ENCODE measurements around the gene NFKBIL1.

Gene NFKBIL1

DNA sequence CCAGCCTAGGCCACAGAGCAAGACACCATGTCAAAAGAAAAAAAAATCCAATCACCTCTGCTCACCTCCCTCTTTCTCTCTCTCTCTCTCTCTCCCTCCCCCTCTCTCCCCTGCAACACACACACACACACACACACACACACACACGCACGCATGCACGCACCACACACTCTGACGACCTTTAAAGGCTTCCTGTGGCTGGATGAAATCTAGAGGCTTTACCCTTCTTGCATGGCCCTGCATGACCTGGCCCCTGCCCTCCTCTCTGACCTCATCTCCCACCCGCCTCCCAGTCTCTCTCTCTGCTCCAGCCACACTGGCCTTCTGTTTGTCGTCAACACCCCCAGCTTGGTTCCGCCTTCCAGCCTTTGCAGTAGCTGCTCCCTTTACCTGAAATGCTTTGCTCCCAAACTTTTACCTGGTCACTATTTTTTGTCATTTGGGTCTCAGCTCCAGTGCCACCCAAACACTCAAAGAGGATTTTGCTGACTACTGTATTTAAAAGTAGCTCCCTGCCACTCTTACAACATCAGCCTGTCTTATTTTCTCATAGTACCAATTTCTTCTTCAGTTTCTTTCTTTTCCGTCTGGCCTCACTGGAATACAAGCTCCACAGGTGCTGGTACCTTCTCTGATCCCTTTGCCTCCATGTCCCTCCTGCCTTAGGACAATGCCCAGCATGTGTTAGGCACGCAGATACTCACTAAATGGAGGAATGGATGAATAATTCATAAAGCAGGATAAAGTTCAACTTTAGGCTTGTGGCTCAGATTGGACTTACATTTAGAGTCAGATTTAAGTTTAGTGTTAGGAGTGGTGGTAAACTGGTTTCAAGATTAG is 20.3 kb downstream of the NFKBIL1 start:
- DNase-seq: no peak

DNA sequence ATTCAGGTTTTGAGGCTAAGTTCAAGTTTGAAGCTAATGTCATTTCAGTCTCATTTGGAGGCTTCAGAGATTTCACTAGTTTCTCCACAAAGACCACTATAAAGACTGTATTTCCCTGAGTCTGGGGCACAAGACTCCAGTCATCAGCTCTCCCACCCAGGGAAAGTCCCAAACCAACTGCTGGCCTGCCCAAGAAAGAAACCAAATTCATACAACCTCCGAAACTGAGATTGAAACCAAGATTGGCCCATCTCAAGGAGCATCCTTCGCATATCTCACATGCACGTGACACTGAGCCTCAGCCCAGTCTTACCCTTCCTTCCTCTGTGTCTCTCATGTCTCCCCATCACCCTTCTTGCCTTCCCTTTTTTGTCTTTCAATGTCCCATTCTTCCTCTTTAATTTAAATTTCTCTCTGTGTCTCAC is 21.1 kb downstream of the NFKBIL1 start:
- DNase-seq: no peak

DNA sequence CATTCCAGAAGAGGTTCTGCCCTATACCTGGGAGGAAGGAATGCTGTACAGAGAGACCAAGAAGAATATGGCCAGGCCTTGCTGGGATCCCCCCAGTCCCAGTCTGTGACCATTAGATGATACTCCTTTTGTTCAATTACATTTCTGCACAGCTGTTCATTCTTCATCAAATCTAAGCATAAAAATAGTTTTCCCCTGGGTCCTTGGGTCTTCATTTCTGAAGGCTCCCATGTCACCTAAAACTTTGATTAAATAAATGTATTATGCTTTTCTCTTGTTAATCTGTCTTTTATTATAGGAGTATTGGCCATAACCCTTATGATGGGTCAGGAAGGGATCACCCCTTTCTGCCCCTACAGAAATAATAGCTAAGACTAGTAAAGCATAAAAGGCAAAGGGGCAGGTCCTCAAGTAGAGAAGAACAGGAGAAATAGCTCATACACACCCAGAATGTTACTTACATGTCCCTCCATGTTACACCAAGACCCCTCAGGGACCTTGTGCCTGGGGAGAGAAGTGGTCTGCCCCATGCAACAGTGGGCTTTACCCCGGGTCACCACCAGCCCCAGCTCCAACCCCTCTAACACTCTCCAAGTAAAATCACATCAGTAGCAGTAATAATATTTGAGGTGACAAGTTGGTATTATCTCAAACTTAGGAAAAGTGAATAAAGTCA is 22.6 kb downstream of the NFKBIL1 start:
- no peak for DNase-seq

DNA sequence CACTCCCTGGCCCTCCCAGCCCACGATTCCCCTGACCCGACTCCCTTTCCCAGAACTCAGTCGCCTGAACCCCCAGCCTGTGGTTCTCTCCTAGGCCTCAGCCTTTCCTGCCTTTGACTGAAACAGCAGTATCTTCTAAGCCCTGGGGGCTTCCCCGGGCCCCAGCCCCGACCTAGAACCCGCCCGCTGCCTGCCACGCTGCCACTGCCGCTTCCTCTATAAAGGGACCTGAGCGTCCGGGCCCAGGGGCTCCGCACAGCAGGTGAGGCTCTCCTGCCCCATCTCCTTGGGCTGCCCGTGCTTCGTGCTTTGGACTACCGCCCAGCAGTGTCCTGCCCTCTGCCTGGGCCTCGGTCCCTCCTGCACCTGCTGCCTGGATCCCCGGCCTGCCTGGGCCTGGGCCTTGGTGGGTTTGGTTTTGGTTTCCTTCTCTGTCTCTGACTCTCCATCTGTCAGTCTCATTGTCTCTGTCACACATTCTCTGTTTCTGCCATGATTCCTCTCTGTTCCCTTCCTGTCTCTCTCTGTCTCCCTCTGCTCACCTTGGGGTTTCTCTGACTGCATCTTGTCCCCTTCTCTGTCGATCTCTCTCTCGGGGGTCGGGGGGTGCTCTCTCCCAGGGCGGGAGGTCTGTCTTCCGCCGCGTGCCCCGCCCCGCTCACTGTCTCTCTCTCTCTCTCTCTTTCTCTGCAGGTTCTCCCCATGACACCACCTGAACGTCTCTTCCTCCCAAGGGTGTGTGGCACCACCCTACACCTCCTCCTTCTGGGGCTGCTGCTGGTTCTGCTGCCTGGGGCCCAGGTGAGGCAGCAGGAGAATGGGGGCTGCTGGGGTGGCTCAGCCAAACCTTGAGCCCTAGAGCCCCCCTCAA is 24.9 kb downstream of the NFKBIL1 start, which contains the start of gene LTA:
Gene LTA, plus strand, starts transcription at position 249 of the 871 bp plus-strand sequence. Its CDS starts 454 bp downstream, at position 703.
- DNase-seq: no peak

DNA sequence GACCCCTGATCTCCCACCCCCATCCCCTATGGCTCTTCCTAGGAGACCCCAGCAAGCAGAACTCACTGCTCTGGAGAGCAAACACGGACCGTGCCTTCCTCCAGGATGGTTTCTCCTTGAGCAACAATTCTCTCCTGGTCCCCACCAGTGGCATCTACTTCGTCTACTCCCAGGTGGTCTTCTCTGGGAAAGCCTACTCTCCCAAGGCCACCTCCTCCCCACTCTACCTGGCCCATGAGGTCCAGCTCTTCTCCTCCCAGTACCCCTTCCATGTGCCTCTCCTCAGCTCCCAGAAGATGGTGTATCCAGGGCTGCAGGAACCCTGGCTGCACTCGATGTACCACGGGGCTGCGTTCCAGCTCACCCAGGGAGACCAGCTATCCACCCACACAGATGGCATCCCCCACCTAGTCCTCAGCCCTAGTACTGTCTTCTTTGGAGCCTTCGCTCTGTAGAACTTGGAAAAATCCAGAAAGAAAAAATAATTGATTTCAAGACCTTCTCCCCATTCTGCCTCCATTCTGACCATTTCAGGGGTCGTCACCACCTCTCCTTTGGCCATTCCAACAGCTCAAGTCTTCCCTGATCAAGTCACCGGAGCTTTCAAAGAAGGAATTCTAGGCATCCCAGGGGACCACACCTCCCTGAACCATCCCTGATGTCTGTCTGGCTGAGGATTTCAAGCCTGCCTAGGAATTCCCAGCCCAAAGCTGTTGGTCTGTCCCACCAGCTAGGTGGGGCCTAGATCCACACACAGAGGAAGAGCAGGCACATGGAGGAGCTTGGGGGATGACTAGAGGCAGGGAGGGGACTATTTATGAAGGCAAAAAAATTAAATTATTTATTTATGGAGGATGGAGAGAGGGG is 26.1 kb downstream of the NFKBIL1 start:
- no peak for DNase-seq

DNA sequence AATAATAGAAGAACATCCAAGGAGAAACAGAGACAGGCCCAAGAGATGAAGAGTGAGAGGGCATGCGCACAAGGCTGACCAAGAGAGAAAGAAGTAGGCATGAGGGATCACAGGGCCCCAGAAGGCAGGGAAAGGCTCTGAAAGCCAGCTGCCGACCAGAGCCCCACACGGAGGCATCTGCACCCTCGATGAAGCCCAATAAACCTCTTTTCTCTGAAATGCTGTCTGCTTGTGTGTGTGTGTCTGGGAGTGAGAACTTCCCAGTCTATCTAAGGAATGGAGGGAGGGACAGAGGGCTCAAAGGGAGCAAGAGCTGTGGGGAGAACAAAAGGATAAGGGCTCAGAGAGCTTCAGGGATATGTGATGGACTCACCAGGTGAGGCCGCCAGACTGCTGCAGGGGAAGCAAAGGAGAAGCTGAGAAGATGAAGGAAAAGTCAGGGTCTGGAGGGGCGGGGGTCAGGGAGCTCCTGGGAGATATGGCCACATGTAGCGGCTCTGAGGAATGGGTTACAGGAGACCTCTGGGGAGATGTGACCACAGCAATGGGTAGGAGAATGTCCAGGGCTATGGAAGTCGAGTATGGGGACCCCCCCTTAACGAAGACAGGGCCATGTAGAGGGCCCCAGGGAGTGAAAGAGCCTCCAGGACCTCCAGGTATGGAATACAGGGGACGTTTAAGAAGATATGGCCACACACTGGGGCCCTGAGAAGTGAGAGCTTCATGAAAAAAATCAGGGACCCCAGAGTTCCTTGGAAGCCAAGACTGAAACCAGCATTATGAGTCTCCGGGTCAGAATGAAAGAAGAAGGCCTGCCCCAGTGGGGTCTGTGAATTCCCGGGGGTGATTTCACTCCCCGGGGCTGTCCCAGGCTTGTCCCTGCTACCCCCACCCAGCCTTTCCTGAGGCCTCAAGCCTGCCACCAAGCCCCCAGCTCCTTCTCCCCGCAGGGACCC is 27.0 kb downstream of the NFKBIL1 start:
- no peak for DNase-seq

DNA sequence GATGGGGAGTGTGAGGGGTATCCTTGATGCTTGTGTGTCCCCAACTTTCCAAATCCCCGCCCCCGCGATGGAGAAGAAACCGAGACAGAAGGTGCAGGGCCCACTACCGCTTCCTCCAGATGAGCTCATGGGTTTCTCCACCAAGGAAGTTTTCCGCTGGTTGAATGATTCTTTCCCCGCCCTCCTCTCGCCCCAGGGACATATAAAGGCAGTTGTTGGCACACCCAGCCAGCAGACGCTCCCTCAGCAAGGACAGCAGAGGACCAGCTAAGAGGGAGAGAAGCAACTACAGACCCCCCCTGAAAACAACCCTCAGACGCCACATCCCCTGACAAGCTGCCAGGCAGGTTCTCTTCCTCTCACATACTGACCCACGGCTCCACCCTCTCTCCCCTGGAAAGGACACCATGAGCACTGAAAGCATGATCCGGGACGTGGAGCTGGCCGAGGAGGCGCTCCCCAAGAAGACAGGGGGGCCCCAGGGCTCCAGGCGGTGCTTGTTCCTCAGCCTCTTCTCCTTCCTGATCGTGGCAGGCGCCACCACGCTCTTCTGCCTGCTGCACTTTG is 28.0 kb downstream of the NFKBIL1 start, which contains the start of gene TNF:
Gene TNF, plus strand, starts transcription at position 231 of the 567 bp plus-strand sequence. Its CDS starts 177 bp downstream, at position 408.
- no peak for DNase-seq

DNA sequence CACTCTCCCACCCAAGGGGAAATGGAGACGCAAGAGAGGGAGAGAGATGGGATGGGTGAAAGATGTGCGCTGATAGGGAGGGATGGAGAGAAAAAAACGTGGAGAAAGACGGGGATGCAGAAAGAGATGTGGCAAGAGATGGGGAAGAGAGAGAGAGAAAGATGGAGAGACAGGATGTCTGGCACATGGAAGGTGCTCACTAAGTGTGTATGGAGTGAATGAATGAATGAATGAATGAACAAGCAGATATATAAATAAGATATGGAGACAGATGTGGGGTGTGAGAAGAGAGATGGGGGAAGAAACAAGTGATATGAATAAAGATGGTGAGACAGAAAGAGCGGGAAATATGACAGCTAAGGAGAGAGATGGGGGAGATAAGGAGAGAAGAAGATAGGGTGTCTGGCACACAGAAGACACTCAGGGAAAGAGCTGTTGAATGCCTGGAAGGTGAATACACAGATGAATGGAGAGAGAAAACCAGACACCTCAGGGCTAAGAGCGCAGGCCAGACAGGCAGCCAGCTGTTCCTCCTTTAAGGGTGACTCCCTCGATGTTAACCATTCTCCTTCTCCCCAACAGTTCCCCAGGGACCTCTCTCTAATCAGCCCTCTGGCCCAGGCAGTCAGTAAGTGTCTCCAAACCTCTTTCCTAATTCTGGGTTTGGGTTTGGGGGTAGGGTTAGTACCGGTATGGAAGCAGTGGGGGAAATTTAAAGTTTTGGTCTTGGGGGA is 28.7 kb downstream of the NFKBIL1 start:
- no peak for DNase-seq

DNA sequence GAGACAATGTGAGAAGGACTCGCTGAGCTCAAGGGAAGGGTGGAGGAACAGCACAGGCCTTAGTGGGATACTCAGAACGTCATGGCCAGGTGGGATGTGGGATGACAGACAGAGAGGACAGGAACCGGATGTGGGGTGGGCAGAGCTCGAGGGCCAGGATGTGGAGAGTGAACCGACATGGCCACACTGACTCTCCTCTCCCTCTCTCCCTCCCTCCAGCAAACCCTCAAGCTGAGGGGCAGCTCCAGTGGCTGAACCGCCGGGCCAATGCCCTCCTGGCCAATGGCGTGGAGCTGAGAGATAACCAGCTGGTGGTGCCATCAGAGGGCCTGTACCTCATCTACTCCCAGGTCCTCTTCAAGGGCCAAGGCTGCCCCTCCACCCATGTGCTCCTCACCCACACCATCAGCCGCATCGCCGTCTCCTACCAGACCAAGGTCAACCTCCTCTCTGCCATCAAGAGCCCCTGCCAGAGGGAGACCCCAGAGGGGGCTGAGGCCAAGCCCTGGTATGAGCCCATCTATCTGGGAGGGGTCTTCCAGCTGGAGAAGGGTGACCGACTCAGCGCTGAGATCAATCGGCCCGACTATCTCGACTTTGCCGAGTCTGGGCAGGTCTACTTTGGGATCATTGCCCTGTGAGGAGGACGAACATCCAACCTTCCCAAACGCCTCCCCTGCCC is 29.6 kb downstream of the NFKBIL1 start:
- no peak for DNase-seq

DNA sequence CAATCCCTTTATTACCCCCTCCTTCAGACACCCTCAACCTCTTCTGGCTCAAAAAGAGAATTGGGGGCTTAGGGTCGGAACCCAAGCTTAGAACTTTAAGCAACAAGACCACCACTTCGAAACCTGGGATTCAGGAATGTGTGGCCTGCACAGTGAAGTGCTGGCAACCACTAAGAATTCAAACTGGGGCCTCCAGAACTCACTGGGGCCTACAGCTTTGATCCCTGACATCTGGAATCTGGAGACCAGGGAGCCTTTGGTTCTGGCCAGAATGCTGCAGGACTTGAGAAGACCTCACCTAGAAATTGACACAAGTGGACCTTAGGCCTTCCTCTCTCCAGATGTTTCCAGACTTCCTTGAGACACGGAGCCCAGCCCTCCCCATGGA is 30.2 kb downstream of the NFKBIL1 start:
- DNase-seq: no peak

DNA sequence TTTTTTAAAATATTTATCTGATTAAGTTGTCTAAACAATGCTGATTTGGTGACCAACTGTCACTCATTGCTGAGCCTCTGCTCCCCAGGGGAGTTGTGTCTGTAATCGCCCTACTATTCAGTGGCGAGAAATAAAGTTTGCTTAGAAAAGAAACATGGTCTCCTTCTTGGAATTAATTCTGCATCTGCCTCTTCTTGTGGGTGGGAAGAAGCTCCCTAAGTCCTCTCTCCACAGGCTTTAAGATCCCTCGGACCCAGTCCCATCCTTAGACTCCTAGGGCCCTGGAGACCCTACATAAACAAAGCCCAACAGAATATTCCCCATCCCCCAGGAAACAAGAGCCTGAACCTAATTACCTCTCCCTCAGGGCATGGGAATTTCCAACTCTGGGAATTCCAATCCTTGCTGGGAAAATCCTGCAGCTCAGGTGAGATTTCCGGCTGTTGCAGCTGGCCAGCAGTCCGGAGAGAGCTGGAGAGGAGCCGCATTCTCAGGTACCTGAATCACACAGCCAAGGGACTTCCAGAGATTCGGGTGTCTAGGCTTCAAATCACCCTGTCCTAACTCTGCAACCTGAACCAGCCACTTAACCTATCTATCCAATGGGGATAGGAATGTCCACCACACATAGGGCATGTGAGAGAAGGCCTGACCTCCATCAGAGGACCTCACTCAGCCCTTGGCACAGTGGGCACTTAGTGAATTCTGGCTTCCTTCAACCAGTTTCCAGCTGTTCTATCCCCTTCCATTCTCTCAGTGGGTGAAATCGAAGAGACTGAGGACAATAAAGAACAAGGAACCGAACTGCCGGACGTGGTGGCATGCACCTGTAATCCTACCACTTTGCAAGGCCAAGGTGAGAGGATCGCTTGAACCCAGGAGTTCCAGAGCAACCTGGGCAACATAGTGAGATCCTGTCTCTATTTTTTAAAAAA is 31.0 kb downstream of the NFKBIL1 start:
- no peak for DNase-seq

DNA sequence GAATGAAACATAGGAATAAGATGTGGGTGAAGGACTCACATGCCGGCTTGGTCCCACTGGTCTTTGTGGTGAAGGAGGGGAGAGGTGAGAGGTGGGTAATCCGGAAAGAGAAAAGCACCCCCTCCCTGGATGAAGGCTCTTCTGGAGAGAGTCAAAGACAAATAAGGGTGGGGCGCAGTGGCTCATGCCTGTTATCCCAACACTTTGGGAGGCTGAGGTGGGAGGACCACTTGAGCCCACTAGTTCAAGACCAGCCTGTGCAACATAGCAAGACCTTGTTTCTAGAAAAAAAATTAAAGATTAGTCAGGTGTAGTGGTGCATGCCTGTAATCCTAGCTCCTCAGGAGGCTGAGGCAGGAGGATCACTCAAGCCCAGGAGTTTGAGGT is 31.7 kb downstream of the NFKBIL1 start:
- no peak for DNase-seq

DNA sequence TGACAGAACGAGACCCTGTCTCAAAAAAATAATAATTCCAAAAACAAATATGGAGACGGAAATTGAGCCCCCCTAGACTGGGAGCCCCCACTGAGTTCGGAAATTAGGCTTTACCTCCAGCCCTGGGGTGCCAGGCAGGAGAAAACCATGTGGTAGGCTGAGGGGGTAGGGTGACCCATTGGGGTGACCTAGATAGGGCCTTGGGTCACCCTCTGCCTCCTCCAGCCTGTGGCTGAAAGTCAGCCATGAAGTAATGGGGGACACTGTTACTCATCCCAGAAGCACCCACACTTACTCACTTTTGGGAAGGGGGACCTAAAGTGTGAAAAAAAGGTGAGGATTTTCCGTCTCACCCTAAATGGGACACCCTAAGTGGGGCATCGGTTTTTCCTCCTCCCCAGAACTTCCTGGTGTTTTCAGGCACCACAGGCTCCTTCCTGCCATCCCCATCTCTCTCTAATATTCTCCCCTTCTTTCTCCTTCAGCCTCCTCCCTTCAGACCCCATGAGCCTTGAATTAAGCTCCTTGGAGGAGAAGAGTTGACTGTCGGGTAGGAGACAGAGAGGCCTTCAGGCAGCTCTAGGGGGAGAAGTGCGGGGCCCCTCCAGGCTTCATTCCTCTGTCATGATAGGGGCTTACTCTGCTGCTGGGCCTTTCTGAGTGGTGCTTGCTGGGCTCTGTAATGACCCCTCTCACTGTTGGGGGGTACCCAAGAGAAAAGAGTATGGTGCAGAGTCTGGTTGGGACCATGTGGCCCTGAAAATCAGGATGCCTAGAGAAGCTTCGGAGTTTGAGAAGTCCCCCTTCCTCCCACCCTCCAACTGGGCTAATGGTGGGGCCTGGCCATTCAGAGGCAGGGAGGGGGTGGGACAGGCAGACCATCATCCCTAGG is 32.4 kb downstream of the NFKBIL1 start:
- DNase-seq: no peak

DNA sequence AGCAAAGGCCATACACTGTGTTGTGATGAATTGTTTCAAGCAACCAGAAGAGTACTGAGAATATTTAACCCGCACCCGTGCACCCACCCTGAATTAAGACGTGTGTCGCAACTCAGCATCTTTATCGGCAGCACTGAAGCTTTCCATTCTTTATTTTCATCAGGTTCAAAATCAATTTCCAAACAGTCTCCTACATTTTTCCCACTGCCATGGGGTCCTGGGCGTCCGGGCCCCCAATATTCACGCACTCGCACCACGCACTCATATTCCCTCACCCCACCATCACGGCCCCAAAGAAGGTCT is 33.0 kb downstream of the NFKBIL1 start:
- no peak for DNase-seq

DNA sequence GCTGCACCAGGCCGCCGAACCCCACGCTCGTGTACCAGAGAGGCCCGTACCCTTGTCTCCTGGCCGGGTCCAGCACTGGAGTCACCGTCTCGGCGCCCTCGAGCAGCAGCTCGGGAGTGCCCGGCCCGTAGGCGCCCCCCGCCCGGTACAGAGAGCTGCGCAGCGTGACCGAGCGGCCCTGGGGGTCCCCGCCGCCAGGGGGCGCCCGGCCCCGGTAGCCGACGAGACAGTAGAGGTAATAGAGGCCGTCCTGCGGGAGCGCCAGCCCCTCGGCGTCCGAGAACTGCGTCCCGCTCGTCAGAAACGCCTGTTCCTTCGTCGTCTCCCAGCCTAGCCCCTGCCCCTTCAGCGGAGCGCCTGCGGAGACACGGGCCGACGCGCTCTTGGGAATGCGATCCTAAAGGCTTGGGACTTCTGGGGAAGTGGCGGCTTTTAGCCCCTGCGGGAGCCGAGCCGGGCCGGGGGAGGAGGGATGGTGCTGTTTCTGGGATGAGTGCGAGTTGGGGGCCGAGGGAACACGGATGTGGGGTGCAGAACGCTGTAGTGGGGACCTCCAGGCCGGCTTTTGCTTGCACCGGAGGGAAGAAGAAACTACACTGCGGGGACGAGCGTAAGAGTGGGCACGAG is 33.5 kb downstream of the NFKBIL1 start:
- DNase-seq: peak; percentile 70

DNA sequence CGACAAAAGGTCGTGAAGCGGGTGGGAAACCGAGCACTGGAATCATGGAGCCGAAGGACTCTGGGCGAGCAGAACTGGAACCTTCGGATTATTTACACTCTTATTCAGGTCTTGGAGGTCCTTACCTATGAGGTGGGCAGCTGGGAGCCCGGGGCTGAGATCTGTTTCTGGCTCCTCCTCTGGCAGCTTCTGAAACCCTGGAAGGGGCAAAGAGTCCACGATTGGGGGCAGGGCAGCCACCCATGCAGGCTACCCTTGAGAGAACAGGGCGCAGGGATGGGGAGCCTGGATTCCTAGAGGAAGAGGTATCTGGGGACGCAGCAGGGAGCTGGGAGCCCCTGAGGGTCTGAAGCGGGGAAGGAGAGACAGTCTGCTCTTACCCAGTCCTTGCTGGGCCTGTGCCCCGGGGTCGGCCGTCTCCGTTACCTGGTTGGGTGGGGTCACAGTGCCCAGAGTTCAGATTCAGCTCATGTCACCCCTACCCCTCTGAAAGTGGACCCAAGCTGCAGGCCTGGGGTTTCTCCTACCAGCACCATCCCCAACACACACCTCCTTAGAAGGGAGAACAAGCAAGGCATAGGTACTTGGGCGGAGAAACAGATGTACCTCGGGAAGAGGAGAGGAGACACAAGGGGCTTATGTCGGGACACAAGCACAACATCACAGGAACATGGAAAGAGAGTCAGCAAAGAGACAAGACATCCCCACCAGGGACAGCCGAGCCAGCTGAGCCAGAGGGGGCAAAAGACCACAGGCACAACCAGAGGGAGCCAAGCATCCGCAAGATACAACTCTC is 34.2 kb downstream of the NFKBIL1 start:
- DNase-seq: no peak
